HG02759 (cell line): ENCODE measurements around the gene FAM24B.
"Not testable (repeated sequence)": the region's sequence is repeated elsewhere in the genome, so short reads cannot be mapped to it uniquely, and the experiment has no call there.

ENCODE experiments used
- ATAC-seq: cut with Tn5 transposase; IDR thresholded peaks from one replicate; pipeline ENCODE4 v1.9.1; 2021; ENCODE audit warnings: mild to moderate bottlenecking, moderate library complexity; ENCODE audit not compliant: unreplicated experiment

The FAM24B gene, protein sequence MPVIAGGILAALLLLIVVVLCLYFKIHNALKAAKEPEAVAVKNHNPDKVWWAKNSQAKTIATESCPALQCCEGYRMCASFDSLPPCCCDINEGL

DNA sequence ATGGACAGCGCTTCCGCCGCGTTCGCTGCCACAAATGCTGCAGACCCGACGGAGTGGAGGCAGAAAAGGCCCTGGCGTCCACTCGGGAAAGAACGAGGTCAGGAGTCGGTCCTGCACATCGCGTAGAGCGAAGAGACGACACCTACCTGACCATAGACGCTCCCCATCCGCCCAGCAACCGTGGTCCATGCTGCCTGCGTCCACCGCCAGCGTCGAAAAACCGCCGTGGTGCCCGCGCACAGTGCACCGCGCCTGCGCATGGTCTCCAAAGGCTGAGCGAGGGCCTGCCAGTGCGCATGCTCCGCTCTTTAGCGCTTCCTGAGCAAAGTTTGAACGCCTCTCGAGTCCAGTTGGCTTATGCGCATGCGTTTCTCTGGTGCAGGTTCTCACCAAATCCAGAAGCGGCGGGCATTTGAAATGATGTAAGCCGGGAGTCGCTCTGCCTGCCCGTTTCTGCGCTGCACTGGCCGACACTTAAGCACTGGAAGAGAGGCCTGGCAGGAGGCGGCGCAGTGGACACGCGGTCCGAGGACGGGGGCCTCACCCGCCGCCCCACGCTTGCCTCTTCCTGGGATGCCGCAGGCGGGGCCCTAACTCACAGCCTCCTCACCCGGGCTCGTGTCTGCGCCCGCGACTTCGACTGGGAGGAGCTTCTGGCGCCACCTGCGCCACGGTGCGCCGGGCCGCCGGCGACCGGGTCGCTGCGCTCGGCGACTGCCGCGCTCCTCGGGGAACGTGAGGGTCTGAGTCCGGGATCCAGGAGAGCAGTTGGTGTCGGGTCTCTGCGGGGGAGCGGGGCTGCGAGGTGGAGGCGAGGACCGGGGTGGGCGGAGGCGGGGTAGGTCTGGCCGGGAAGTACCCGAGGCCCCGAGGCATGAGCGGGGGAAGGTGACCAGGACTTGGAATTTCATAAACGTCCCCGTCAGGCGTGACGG, at the start of gene FAM24B:
TSS of gene FAM24B (minus strand) at position 243 of the 935 bp plus-strand sequence. CDS start 29,066 bp downstream, outside the sequence.
- peak; percentile 84 for ATAC-seq

DNA sequence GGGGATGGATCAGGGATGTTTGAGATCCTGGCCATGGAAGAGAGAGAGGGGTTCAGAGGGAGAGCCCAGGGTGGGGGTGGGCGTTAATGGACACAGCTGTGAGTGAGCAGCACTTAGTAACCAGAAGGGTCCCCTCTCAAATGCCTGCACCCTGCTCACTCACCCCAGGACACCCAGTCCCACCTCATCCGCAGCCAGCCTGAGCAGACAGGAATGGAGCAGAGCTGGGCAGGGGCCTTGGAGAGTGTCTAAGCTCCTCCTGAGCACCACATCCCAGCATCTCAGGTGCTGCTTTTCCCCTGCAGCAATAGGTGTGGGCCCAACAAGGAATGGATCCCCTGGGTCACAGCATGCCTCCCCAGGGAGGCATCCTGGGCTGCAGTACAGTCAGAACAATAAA, 36.3 kb upstream of the FAM24B start:
- no peak for ATAC-seq

DNA sequence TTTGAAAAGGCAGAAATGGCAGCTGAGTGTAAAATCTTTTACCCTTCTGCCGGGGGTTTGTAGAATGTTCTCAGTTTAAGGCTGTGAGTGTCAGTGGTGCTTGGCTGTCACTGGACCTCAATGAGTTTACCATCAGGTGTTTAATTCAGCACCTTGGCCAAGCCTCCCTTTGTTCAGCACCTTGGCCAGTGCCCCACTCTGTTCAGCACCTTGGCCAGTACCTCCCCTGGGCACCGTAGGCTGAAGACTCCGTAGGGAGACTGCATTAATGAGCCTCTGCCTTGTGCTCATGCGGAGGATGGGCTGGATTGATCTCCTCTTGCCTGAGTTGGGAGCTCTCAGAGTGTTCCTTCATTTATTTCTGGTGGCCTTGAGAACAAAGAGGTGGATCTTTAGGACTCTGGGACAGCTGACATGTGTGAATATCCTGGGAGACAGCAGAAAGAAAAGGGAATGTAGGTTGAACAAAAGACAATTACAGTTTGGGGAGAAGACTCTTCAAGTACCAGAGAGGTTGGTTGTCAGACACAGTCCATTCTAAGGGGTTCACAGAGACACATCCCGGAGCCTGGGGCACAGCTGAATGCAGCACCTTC, 32.6 kb upstream of the FAM24B start:
- no peak for ATAC-seq

DNA sequence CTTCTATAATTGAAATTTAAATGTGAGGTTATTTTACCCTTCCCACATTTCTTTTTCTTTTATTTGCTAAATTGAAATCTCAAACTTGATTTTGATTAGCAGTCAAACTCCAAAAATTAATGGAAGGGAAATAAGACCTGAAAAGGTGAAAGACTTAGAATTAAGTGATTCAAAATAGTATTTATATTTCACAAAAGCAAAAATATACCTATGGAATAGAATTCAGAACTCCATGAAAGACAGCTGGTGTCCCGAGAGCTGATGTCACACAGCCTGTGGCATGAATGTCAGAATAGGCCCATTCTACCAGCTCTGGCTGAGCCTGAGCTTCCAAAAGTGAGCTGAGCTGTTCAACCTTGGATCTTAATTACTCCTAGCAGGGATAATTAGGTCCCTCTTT, 30.9 kb upstream of the FAM24B start, which contains the start of gene FAM24A:
TSS of gene FAM24A (plus strand) at position 301 of the 400 bp plus-strand sequence. CDS start 1,025 bp downstream, outside the sequence.
- no peak for ATAC-seq

DNA sequence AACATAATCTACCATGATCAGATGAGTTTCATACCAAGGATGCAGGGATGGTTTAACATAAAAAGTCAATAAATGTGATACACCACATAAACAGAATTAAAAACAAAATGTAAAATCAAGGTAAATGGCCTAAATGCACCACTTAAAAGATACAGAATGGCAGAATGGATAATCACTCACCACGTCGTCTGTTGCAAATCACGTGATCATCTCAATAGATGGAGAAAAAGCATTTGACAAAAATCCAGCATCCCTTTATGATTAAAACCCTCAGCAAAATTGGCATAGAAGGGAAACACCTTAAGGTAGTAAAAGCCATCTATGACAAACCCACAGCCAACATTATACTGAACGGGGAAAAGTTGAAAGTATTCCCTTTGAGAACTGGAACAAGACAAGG, 24.5 kb upstream of the FAM24B start:
- not testable (repeated sequence) for ATAC-seq

DNA sequence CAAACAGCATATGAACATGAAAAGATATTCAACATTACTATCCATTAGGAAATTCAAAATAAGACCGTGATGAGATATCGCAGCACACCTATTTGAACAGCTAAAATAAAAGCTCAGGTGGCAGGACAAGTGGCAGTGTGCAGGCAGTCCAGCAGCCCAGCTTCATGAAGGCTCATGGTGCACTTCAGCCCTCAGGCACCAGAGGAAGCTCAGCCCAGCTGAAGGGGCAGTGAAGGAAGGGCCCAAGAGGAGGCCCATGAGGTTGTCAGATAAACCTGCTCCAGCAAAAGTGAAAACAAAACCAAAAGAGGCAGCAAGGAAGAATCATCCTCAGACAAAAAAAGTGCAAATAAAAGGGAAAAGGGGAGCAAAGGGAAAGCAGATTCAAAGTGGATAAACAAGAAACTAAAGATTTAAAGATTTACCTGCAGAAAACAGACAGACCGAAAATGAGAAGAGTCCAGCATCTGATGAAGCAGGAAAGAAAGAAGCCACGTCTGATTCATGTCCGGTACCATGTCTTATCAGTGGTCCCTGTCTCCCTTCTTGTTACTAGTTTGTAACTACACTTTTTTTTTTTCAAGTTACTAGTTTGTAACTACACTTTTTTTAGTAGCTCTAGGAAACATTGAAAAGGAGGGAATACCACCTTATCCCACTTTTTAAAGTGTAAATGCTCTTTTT, 15.0 kb upstream of the FAM24B start:
- no peak for ATAC-seq

DNA sequence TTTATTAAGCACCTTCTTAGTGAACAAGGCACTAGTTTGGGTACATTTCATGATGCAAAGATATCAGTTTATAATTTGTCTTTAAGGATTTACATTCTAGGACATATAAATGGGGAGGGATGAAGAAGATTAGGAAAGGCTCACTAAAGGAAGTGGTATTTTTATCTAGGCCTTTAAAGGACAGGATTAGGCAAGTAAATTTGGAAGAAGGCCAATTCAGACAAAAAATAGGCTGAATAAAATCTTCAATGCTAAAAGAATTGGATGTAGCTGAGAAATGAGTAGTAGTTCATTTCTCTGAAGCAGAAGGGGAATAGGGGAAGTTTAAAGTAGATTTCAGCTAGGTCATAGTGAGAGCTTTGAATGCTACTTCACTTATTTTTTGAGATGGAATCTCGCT, 4.8 kb upstream of the FAM24B start:
- no peak for ATAC-seq

DNA sequence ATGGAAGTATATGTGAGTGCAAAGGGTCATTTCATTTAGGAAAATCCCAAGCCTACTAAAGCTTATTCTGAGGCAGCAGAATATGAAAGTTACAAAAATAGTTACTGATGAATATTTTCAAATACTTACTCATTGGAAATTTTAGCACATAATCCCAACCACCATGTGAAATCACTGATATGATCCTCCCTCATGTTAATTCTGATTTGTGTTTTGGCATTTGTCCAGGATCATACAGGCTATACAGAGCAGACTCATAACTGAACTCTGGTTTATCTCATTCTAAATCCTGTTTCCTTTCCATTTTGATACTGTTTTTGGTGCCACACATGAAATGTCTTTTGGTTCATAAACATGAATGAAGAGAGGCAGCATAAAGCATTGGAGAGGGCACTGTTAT, 3.4 kb upstream of the FAM24B start:
- ATAC-seq, result no peak

DNA sequence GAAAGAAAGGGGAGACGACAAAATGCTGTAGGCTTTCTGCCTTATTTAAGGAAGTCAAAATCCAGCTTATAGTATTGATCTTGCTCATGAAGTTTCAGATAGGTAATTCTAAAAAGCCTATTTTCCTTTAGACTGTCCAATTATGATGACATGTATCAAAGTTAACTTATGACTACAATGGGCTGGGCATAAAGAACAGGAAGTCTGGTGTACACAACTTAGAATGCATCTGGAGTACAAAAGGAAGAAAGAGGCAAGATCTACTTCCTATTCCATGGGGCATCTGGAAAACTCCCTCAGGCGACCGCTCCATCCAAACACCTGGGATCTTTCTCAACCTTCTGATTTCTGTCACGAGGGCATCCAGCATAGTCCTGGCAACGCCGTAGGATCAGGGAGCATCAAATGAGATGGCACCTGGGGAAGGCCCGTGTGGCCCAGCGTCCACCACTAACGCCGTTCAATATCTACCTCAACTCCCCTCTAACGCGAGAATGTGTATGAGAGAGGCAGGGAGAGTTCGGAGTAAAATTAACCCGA, 512 bp downstream of the FAM24B start:
- peak; percentile 21 for ATAC-seq

DNA sequence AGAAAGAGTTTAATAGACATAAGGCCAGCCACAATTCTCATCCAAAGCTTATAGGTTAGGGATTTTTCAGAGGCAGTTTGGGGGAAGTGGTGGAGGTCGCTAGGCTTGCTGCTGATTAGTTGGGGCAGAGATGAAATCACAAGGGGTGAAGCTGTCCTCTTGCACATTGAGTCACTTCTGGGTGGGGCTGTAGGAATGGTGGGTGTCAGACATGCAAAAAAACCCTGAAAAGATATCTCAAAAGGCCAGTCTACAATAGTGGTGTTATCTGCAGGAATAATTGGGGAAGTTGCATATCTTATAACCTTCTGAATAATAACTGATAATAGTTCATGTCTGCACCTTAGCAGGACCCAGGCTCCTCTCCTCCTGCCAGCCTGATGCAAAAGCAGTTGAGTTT, 2.1 kb downstream of the FAM24B start:
- ATAC-seq, result no peak

DNA sequence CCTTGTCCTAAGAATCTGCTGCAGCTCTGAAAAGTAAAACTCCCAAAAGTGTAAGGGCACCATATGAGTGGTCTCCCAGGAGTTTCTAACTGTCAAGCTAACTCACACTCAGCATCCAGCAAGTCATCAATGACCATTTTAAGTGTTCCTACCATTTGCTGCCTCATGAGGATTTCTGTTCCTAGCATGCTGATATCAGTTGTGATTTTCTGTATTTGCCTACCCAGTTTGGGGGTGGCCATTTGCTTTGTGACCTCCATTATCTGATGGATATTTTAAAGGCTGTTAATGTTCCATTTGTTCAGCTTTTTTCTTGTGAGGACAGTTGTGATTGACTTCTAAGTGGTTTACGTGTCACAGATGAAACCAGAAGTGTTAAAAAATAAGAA, 2.9 kb downstream of the FAM24B start:
- no peak for ATAC-seq

DNA sequence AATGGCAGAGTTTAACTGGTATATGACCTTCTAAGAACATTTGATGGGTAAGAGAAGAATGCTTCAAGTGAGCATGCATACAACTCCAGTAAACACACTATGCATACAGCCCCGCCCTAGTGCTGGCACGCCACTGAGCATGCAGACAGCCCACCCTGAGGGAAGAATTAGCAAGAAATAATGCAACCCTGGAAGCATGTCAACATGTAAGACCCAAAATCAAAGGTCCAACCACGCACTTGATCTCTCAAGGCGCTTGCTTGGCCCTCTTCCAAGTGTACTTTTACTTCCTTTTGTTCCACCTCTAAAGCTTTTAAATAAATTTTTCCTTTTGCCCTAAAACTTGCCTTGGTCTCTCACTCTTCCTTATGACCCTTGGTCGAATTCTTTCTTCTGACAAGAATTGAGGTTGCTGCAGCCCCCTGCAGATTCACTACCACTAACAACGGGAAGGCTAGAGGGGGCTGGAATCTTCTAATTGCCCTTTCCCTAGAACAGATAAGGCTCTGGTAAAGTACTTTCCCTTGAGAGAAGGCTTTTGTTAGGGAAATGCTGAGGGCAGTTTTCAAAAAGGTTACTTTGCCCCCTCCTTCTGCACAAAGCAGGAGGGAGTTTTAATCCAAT, 3.4 kb downstream of the FAM24B start:
- ATAC-seq, result no peak

DNA sequence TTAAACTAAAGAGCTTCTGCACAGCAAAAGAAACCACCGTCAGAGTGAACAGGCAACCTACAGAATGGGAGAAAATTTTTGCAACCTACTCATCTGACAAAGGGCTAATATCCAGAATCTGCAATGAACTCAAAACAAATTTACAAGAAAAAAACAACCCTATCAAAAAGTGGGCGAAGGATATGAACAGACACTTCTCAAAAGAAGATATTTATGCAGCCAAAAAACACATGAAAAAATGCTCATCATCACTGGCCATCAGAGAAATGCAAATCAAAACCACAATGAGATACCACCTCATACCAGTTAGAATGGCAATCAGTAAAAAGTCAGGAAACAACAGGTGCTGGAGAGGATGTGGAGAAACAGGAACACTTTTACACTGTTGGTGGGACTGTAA, 7.4 kb downstream of the FAM24B start:
- ATAC-seq, result not testable (repeated sequence)

DNA sequence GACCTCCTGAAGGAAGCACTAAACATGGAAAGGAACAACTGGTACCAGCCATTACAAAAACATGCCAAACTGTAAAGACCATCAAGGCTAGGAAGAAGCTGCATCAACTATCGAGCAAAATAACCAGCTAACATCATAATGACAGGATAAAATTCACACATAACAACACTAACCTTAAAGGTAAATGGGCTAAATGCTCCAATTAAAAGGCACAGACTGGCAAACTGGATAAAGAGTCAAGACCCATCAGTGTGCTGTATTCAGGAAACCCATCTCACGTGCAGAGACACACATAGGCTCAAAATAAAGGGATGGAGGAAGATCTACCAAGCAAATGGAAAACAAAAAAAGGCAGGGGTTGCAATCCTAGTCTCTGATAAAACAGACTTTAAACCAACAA, 10.6 kb downstream of the FAM24B start:
- ATAC-seq, result not testable (repeated sequence)

DNA sequence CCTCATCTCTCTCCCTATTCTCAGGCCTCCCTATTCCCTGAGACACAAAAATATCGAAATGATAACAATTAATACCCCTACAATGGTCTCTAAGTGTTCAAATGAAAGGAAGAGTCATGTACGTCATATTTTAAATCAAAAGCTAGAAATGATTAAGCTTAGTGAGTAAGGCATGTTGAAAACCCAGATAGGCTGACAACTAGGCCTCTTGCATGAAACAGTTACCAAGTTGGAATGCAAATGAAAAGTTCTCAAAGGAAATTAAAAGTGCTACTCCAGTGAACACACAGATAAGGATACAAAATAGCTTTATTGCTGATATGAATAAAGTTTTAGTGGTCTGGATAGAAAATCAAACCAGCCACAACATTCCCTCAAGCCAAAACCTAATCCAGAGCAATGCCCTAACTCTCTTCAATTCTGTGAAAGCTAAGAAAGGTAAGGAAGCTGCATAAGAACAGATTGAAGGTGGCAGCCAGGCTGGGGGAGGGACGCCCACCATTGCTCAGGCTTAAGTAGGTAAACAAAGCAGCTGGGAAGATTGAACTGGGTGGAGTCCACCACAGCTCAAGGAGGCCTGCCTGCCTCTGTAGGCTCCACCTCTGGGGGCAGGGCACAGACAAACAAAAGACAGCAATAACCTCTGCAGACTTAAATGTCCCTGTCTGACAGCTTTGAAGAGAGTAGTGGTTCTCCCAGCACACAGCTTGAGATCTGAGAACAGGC, 12.5 kb downstream of the FAM24B start:
- ATAC-seq, result not testable (repeated sequence)

DNA sequence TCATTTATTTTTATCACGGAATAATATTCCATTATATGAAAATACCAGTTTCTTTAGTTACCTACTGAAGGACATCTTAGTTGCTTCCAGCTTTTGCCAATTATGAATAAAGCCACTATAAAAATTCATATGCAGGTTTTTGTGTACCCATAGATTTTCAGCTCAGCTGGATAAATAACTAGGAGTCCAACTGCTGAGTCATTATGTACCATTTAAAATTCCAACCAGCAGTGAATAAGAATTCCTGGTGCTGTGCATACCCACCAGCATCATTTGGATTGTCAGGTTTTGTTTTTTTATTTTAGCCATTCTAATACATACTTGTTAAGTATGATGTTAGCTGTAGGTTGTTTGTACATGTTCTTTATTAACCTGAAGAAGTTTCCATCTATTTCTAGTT, 14.5 kb downstream of the FAM24B start:
- no peak for ATAC-seq

DNA sequence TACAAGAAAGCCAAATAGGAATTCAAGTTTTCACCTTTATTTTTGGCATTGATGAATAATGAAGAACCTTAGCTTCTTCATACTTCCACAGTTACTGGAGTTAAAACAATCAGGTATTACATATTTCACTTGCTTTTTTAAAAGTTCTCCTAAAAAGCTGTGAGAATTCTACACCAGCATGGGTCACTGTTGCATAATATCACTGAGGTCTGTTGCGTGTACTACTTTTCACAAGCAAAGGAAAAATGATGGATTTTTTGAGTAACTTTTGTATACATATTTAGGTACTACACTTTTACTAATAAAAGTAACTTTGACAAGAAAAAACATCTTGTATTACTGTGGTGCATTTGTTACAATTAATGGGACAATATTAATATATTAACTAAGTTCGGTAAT, 15.2 kb downstream of the FAM24B start:
- no peak for ATAC-seq

DNA sequence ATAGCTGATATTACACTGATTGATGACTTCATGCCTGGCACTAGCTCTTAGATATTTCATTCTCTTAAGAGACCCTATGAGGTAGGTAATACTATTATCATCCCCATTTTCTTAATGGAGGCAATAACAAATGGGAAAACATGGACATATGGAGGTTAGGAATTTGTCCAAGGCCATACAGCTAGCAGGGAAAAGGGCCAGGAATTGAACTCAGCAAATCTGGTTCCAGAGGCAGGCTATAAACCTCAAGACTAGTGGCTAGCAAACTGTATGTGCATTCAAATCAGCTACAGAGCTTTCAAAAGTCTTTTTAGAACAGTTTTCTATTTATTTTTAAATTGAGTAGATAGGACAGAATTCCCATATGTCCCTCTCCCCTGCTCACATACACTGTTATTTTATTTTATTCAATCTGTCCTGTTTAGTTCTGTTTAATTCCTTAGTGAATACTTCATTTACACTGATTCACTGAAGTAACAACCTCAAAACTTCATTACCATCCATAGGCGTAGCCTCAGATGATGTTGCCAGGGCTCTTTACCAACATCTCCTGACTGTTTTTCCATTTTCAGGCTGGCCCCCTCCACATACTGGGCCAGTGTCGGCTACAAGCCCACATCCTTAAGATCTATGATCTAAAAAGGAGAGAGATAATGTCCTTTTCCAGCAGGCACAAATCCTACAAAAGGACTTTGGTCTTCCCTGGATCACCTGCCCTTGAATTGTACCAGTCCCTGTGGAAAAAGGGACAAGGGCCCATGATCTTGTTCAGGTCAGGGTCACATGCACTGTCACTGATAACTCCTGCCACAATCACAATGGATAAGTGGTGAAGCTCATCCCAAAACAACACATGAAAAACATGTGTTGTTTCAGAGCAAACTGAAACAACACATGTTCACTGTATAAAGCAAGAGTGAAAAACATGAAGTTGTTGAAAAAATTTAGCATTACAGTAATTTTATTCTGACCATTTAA, 15.9 kb downstream of the FAM24B start:
- ATAC-seq, result no peak

DNA sequence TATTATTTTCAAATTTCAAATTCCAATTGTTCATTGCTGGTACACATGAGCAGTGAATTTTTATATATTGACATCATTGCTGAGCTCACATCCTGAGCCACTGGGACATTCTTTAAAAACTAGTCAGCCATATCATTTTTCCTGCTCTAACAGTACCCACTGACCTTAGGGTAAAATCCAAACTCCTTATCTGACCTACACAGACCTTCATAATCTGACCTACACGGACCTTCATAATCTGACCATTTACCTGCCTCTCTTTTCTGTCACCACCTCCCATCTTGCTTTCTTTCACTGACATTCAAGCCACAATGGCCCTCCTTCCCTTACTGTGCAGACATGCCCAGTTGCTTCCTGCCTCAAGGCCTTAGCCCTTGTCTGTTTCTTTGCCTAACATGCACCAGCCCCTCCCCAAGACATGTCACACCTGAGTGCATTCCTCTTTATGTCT, 17.6 kb downstream of the FAM24B start:
- ATAC-seq, result no peak
